HEK293 (cell line): ENCODE measurements around the gene HDAC1.

Experiments
- CTCF ChIA-PET: fragments of 350-600 bp; formaldehyde crosslinking; extraction: SDS; loops from one replicate; lab custom pipeline; 2021; ENCODE audit warnings: antibody characterized with exemption; lab: Yijun Ruan, JAX
- POLR2A ChIA-PET: fragments of 300-600 bp; formaldehyde crosslinking; extraction: SDS; loops from one replicate; lab custom pipeline; 2020; ENCODE audit warnings: antibody characterized with exemption, inconsistent platforms; lab: Yijun Ruan, JAX
- H3K27ac ChIP-seq: fragments of 200-500 bp; sonication (Bioruptor generic); 2 replicates; pipeline ENCODE4 v1.5.1; 2014; ENCODE audit warnings: low read depth, low read length, control low read depth, inconsistent platforms; ENCODE audit errors: extremely low read depth
- H3K36me3 ChIP-seq, 2 experiments: fragments of 200-500 bp in 1 of 2; sonication (Bioruptor generic) in 1 of 2; 1 replicate in 1 of 2; 2 replicates in 1 of 2; pipeline ENCODE4 v1.5.1; 2014 to 2017; ENCODE audit warnings: inconsistent platforms in 2 of 2, low read length in 2 of 2; ENCODE audit not compliant: control insufficient read depth in 2 of 2, insufficient read depth in 1 of 2
- H3K4me1 ChIP-seq: fragments of 200-500 bp; sonication (Bioruptor generic); 2 replicates; pipeline ENCODE4 v1.5.1; 2014; ENCODE audit warnings: mild to moderate bottlenecking, low read length, inconsistent platforms; ENCODE audit not compliant: control insufficient read depth, insufficient read depth
- H3K4me3 ChIP-seq: 2 replicates; pipeline ENCODE4 v1.5.1; 2011; ENCODE audit warnings: low read depth, mild to moderate bottlenecking, control low read depth, low read length, moderate library complexity
- H3K9me3 ChIP-seq: fragments of 200-500 bp; sonication (Bioruptor generic); 2 replicates; pipeline ENCODE4 v1.5.1; 2014; ENCODE audit warnings: low read depth, low read length, inconsistent platforms; ENCODE audit not compliant: control insufficient read depth, insufficient read depth
- BCL11A ChIP-seq: fragments of 450-650 bp; formaldehyde crosslinking; IDR thresholded peaks from 2 replicates; pipeline ENCODE4 v1.5.1; 2016; ENCODE audit warnings: low read depth, missing biosample characterization, missing genetic modification characterization
- HOXD13 ChIP-seq: sonication (generic); formaldehyde crosslinking; IDR thresholded peaks from 2 replicates; pipeline ENCODE4 v1.8.0; 2022; ENCODE audit warnings: missing genetic modification reagents, borderline replicate concordance
- IKZF3 ChIP-seq: fragments of 450-650 bp; IDR thresholded peaks from 2 replicates; pipeline ENCODE4 v1.5.0; 2018; ENCODE audit warnings: missing biosample characterization, mild to moderate bottlenecking, missing genetic modification characterization, moderate library complexity
- OSR2 ChIP-seq: fragments of 450-650 bp; formaldehyde crosslinking; IDR thresholded peaks from 2 replicates; pipeline ENCODE4 v1.5.1; 2016; ENCODE audit warnings: missing biosample characterization, missing genetic modification characterization
- OVOL3 ChIP-seq: fragments of 450-650 bp; formaldehyde crosslinking; IDR thresholded peaks from 2 replicates; pipeline ENCODE4 v1.5.1; 2016; ENCODE audit warnings: missing biosample characterization, missing genetic modification characterization
- PRDM1 ChIP-seq: fragments of 450-650 bp; formaldehyde crosslinking; IDR thresholded peaks from 2 replicates; pipeline ENCODE4; 2016; ENCODE audit warnings: missing biosample characterization, missing genetic modification characterization
- REPIN1 ChIP-seq: fragments of 450-650 bp; formaldehyde crosslinking; IDR thresholded peaks from 2 replicates; pipeline ENCODE4 v1.5.1; 2017; ENCODE audit warnings: missing biosample characterization, missing genetic modification characterization, low read depth
- ZBTB10 ChIP-seq: fragments of 450-650 bp; formaldehyde crosslinking; IDR thresholded peaks from 2 replicates; pipeline ENCODE4 v1.5.1; 2016; ENCODE audit warnings: missing biosample characterization, missing genetic modification characterization
- ZBTB17 ChIP-seq: fragments of 450-650 bp; formaldehyde crosslinking; IDR thresholded peaks from 2 replicates; pipeline ENCODE4 v1.5.1; 2016; ENCODE audit warnings: missing biosample characterization, missing genetic modification characterization
- ZBTB20 ChIP-seq: fragments of 450-650 bp; formaldehyde crosslinking; IDR thresholded peaks from 2 replicates; pipeline ENCODE4 v1.5.1; 2016; ENCODE audit warnings: missing biosample characterization, missing genetic modification characterization
- ZBTB26 ChIP-seq: fragments of 450-650 bp; formaldehyde crosslinking; optimal IDR thresholded peaks from 2 replicates; pipeline ENCODE3; 2016; ENCODE audit warnings: missing biosample characterization, mild to moderate bottlenecking, missing genetic modification characterization
- ZBTB44 ChIP-seq: fragments of 450-650 bp; IDR thresholded peaks from 2 replicates; pipeline ENCODE4 v1.5.1; 2018; ENCODE audit warnings: missing biosample characterization, mild to moderate bottlenecking, missing genetic modification characterization
- ZFP41 ChIP-seq: fragments of 450-650 bp; formaldehyde crosslinking; IDR thresholded peaks from 2 replicates; pipeline ENCODE4 v1.5.1; 2016; ENCODE audit warnings: missing biosample characterization, missing genetic modification characterization, borderline replicate concordance
- ZNF112 ChIP-seq: fragments of 450-650 bp; formaldehyde crosslinking; IDR thresholded peaks from 2 replicates; pipeline ENCODE4 v1.5.0; 2017; ENCODE audit warnings: missing biosample characterization, missing genetic modification characterization
- ZNF114 ChIP-seq: fragments of 450-650 bp; formaldehyde crosslinking; IDR thresholded peaks from 2 replicates; pipeline ENCODE4 v1.5.0; 2017; ENCODE audit warnings: missing biosample characterization, missing genetic modification characterization
- ZNF174 ChIP-seq: fragments of 450-650 bp; formaldehyde crosslinking; IDR thresholded peaks from 2 replicates; pipeline ENCODE4 v1.5.0; 2017; ENCODE audit warnings: missing biosample characterization, mild to moderate bottlenecking, missing genetic modification characterization
- ZNF202 ChIP-seq: fragments of 450-650 bp; formaldehyde crosslinking; IDR thresholded peaks from 2 replicates; pipeline ENCODE4 v1.5.1; 2016; ENCODE audit warnings: missing biosample characterization, missing genetic modification characterization, borderline replicate concordance
- ZNF280C ChIP-seq: fragments of 450-650 bp; formaldehyde crosslinking; IDR thresholded peaks from 2 replicates; pipeline ENCODE4 v1.5.1; 2016; ENCODE audit warnings: missing biosample characterization, missing genetic modification characterization
- ZNF280D ChIP-seq: fragments of 450-650 bp; formaldehyde crosslinking; IDR thresholded peaks from 2 replicates; pipeline ENCODE4 v1.5.1; 2016; ENCODE audit warnings: missing biosample characterization, missing genetic modification characterization
- ZNF302 ChIP-seq: fragments of 450-650 bp; formaldehyde crosslinking; IDR thresholded peaks from 2 replicates; pipeline ENCODE4 v1.5.1; 2016; ENCODE audit warnings: missing biosample characterization, missing genetic modification characterization, low read depth
- ZNF335 ChIP-seq: fragments of 450-650 bp; formaldehyde crosslinking; conservative IDR thresholded peaks from 2 replicates; pipeline ENCODE4 v1.5.1; 2016; ENCODE audit warnings: missing biosample characterization, missing genetic modification characterization
- ZNF473 ChIP-seq: fragments of 450-650 bp; formaldehyde crosslinking; IDR thresholded peaks from 2 replicates; pipeline ENCODE4 v1.5.1; 2017; ENCODE audit warnings: missing biosample characterization, missing genetic modification characterization
- ZNF530 ChIP-seq: fragments of 450-650 bp; formaldehyde crosslinking; IDR thresholded peaks from 2 replicates; pipeline ENCODE4 v1.5.1; 2016; ENCODE audit warnings: low read depth, missing biosample characterization, missing genetic modification characterization
- ZNF645 ChIP-seq: fragments of 450-650 bp; formaldehyde crosslinking; IDR thresholded peaks from 2 replicates; pipeline ENCODE4; 2016; ENCODE audit warnings: missing biosample characterization, missing genetic modification characterization
- ZNF660 ChIP-seq: fragments of 450-650 bp; IDR thresholded peaks from 2 replicates; pipeline ENCODE4 v1.5.1; 2018; ENCODE audit warnings: missing biosample characterization, mild to moderate bottlenecking, missing genetic modification characterization
- ZNF701 ChIP-seq: fragments of 450-650 bp; formaldehyde crosslinking; IDR thresholded peaks from 2 replicates; pipeline ENCODE4 v1.5.1; 2016; ENCODE audit warnings: missing biosample characterization, missing genetic modification characterization

The HDAC1 gene

GRCh38 chr1:32350785-32351398 lies 59.0 kb downstream of the HDAC1 start:
- ChIA-PET POLR2A (interaction anchor here (0.6 to 5.7 kb wide), 4 partner anchors 9 to 145 kb away, joined by 3 to 100 read pairs (median 6); partner anchors contain the start of genes BSDC1, IQCC and MARCKSL1), CTCF (interaction anchor here (0.7 to 1.5 kb wide), 4 partner anchors 18 to 145 kb away, joined by 3 to 5 read pairs (median 3); no protein-coding TSS in a partner anchor)
- Histone ChIP-seq H3K4me3 (peak overlapping the region; percentile 75), H3K27ac (peak overlapping the region; percentile 2; the same call in 1 of the 2 replicates), H3K36me3 (peaks cover 0 to 30% of the 10 kb centered on the region in 2 experiments; a peak in 2 of 3 replicates), H3K4me1 (peaks cover 7% of the 10 kb centered on the region; the same call in 1 of the 2 replicates), H3K9me3 (no peaks in the 10 kb centered on the region)
- TF ChIP-seq OVOL3 (tag by site-specific recombination) (no peak), ZNF473 (tag by site-specific recombination) (no peak), REPIN1 (tag by site-specific recombination) (no peak), ZBTB26 (tag by site-specific recombination) (no peak), ZBTB17 (no peak), ZNF701 (no peak), ZNF335 (tag by site-specific recombination) (peak; percentile 70; the same call in 1 of the 2 replicates), ZBTB44 (tag by site-specific recombination) (no peak; the same call in 1 of the 2 replicates), ZNF530 (tag by site-specific recombination) (no peak), IKZF3 (tag by site-specific recombination) (peak; percentile 34; the same call in 1 of the 2 replicates), ZBTB20 (tag by site-specific recombination) (no peak), ZNF280C (tag by site-specific recombination) (no peak), BCL11A (tag by site-specific recombination) (no peak), HOXD13 (CRISPR knock-in tag) (no peak), ZNF660 (tag by site-specific recombination) (no peak), ZNF112 (no peak), ZFP41 (no peak), PRDM1 (no peak), ZNF114 (tag by site-specific recombination) (no peak), ZNF645 (tag by site-specific recombination) (no peak), ZNF302 (tag by site-specific recombination) (no peak), ZNF202 (tag by site-specific recombination) (no peak), ZNF280D (tag by site-specific recombination) (no peak), OSR2 (tag by site-specific recombination) (no peak), ZNF174 (tag by site-specific recombination) (no peak), ZBTB10 (tag by site-specific recombination) (no peak)
